Stimulated activated naive CD8-positive, alpha-beta T cell treated with anti-CD3 and anti-CD28 coated beads, Interleukin-15, Interleukin-2, amounts not matched to agents 100 U/mL and 50 U/mL, for 24 hours (primary cell): ENCODE measurements around the gene NKAIN1.

ENCODE experiments used
- ATAC-seq: fragments of 150-1000 bp; cut with Tn5 transposase; one replicate; pipeline ENCODE4 v1.10.0; 2021
- DNase-seq: peaks from one replicate; pipeline ENCODE4 v3.0.0; 2021

Gene NKAIN1

DNA sequence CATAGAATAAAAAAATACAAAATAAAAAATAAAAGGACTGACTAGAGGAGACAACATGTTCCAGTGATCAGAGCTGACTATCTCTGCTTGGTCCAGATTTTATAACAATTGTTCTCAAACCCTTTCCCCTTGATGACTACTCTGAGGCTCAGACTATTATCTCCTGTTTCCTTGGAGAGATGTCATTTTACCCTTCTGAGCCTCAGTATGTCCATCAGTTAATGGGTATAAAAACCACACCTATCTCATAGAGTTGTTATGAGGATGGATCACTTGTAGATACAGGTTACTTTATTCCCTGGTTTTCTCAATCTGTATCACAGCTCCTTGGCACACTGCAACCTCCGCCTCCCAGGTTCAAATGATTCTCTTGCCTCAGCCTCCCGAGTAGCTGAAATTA is 7.0 kb downstream of the NKAIN1 start:
- DNase-seq (no peak), ATAC-seq (no peak)

DNA sequence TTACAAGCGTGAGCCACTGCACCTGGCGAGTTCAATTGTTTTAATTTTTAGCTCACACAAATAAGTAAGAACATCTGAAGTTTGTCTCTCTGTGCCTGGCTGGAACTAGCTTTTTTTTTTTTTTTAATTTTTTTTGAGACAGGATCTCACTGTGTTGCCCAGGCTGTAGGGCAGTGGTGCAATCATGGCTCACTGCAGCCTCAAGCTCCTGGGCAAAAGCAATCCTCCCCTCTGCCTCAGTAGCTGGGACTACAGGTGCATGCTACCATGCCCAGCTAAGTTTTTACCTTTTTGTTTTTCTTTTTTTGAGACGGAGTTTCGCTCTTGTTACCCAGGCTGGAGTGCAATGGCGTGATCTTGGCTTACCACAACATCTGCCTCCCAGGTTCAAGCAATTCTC is 7.9 kb downstream of the NKAIN1 start:
- no peak for ATAC-seq
- DNase-seq, result no peak

DNA sequence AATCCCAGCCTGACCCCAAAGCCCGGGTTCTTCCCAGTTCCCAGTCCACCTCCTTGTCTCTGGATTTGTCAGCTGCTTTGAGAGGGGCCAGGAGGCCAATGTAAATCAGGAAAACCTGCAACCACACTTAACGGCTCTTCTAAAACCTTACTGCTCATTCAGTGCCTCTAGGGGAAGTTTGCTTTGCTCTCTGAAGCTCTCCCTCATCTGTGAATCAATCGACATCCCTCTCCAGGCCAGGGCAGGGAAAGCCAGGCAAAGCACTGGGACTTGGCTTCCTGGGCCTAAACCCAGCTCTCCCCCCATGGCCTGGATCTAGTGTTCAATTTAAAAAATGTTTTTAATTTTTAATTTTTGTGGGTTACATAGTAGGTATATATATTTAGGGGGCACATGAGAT is 9.3 kb downstream of the NKAIN1 start:
- no peak for ATAC-seq
- no peak for DNase-seq

DNA sequence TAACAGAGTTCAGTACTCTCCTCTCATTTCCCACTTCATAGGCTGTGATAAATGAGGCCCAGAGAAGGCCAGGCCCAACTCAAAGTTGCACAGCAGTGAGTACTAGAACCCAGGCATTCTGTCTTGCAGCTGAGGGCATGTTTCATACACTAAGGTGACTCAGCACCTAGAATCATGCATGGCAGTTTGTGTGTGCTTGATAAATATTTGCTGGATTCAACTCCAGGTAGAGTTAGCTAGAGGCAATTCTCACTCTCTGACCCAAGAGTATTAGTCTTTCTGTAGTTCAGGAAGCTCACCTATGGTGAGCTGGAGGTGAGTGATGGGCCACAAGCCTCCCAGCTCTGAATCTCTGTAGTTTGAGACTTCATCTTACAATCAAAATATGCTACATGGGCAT is 10.7 kb downstream of the NKAIN1 start:
- ATAC-seq (no peak), DNase-seq (no peak)

DNA sequence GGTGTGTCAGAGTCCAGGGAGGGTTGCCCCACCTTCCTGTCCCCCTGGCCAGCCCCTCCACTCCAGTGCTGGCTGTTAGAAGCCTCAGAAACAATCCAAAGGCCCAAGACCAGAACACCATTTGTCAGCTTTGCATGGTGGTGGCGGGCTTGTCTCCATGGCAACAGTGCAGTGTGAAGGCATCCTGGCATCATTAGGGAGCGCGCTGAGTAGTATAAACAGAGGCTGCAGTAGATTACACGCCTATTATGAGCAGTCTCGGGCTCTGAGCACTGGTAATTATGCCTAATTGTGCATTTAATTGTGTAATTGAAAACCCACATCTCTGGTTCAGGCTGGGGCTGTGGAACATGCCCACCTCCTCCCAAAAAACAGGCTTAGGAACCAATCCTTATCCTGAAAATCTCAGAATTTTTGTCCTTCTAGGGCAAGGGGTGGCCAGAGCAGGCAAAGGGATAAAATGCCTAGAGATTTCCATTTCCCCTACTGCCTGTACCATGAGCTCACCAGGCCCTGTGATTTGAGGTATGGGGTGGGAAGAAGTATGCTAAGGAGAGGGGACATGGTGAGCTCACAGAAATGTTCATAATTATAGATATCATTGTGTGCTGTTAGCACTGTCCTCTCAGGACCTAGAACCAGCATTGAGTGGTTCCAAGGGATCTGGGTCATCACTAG is 11.7 kb downstream of the NKAIN1 start:
- ATAC-seq (no peak), DNase-seq (no peak)

DNA sequence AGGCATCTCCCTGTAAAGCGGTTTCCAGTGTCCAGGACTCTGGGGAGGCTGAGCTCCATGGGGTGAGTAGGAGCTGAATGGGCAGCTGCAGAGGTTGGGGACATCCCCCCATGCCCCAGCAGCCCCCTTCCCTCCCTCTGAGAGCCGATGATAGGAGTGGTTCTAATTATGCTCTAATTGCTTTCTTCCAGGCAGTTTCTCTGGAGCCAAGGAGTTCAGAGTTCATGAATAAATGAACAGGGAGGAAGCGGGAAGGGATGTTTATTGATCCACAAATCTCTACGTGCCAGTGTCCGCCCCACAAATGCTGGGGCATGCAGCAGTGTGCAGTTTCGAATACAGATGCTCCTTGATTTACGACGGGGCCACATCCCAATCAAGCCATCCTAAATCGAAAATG is 15.6 kb downstream of the NKAIN1 start:
- DNase-seq (no peak), ATAC-seq (no peak)

DNA sequence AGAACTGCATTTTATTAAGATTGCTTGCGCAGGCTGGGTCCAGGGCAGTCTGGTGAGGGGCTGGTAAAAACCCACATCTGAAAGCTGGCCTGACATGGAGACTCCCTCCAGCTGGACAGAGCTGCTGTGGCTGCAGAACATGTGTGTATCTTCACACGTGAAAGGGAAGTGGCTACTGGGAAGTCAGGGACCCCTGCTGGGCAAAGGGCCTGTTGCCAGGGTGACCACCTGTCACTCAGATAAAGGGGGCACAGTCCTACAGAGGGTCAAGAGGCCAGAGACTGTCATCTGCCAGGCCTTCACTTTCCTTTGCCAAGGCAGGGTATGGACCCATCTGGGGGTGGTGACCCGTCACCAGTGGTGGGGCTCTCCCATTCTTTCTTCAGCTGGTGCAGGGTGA is 17.5 kb downstream of the NKAIN1 start:
- DNase-seq (no peak), ATAC-seq (no peak)

DNA sequence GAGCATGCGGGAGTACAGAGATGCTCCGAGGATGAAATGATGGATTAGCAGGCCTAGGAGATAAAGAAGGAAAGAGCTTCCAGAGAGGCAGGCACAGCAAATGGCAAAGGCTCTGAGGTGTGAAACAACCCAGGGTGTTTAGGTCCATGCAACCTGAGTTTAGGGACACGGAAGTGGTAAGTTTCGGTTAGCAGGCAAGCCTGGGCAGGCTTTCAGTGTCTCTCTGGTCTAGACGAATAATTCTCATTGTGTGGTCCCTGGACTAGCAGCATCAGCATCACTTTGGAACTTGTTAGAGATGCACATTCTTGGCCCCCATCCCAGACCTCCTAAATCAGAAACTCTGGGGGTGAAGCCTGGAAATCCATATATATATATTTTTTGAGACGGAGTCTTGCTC is 18.6 kb downstream of the NKAIN1 start:
- DNase-seq (no peak), ATAC-seq (no peak)

DNA sequence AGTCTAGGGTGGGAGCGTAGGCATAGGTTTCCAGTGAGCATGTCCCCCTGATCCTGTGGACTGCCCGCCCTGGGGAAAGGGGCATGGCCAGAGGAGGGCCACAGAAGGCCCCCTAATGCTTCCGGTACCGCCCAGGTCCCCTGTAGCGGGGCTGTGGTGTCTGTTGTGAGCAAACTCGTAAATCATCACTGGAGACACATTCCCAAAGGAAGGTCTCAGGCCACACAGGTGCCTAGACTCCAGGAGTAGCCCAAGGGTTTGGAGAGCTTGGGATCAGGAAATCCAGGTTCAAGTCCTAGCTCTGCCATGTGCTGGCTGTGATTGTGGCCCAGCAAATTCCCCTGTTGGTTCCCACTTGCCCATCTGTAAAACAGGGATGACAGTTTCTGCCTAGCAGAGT is 20.2 kb downstream of the NKAIN1 start:
- DNase-seq (no peak), ATAC-seq (no peak)

DNA sequence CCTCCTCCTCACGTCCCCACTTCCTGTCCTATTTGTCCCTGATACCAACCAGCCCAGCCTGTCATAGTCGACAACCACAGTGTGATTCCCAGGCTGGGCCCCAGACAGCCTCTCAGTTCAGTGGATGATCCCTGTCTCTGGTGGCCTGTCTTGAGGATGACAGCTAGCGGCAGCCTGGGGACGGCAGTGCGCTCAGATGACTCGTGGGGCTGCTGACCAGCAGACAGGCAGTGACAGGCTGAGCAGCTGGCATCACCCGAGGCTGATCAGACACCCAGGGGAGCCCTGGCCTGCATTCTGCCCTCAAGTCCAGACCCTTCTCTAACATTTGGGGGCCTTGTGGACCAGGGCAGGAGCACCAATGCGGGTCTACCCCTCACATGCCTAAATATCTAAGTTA is 21.0 kb downstream of the NKAIN1 start:
- DNase-seq (no peak), ATAC-seq (no peak)

DNA sequence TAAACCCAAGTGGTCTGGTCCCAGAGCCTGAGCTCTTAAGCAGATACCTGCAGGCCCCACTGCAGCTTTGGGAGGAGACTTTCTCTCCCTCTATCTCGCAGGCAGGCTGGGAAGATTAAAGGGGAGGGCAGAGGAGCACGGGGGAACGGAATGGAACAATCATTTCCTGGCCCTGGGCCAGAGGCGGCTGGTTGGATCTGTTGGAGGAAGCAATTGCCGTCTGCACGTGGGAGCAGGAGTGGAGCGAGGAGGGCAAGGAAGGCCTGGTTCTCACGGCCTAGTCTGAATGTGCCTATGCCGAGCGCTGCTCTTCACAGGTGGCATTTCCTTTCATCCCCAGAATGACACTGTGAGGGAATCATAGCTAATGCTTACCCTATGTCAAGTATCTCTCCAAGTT is 23.7 kb downstream of the NKAIN1 start:
- ATAC-seq (no peak), DNase-seq (no peak)

DNA sequence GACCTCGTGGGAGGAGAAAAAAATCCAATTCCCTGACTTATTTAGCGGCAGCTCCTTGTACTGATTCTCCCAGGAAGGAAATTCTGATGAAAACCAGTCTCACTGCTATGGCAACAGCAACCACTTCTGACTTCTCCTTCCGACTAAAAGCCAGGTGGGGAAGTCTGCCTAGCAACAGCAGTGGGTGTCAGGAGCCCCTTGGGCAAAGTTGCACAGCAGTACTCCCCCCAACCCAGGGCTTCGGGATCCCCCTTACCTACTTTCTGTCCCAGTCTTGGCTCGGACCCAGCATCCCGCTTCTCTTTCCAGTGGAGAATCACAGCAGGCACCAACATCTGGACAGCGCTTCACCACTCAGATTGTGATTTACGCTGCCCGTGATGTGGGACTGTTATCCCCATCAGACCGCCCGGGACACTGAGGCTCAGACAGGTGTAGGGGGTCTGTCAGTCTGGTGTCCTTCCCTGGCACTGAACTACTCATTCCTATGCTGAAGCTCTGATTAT is 24.6 kb downstream of the NKAIN1 start:
- DNase-seq, result no peak

DNA sequence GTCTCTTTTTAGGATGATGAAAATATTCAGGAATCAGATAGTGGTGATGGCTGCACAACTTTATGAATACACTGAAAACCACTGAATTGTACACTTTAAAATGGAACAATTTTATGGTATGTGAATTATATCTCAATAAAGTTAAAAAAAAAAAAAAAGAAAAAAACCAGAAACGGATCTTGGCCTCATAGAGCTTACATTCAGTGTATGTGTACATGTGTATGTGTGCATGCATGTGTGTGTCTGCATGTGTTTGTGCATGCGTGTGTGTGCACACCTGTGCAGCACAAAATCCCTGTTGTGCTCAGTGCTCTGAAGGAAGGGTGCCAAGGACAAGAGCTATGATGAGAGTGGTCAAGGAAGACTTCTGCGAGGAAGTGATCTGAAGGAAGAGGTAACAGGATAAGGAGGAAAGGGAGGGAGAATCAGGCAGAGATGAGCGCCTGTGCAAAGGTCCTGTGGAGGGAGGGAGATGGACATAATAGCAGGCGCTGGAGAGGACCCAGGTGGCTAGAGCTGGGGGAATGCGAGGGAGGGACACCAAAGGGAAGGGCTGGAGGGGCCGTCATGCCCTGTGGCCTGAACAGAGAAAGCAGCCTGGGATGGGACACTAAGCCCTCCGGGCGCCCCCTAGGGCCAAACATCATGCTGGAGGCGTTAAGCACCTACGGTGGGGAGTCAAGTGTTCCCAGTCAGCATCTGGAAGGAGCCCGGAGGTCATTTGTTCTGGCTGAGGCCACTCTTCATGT is 25.2 kb downstream of the NKAIN1 start:
- ATAC-seq (no peak), DNase-seq (no peak)

More for the DNA sequence above, 24.6 kb downstream of the NKAIN1 start:
- ATAC-seq, result no peak

DNA sequence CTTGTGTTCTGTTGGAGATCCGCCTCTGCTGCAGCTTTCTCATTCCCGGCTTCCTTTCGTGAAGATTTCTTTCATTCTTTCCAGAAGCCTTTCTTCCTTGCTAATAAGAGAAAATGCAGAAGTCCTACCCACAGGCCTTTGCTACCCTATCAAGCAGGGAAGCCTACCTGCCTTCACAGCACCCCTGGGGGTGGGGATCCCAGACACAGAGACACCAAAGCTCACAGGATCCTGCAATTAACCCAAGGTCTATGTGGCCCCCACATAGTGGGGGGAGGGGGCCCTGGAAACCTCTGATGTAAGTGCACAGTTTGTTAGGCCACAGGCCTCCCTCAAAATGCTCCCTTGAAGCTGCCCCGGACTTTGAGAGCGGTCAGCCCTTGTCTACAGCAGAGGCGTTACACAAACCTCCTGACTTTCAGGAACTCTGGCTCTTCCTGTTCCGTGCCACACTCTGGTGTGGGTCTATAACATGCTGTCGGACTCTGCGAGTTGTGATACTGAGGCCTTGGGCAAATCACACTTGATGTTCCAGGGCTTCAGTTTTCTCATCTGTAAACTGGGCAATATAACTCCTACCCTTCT is 31.2 kb downstream of the NKAIN1 start:
- DNase-seq (no peak), ATAC-seq (no peak)

DNA sequence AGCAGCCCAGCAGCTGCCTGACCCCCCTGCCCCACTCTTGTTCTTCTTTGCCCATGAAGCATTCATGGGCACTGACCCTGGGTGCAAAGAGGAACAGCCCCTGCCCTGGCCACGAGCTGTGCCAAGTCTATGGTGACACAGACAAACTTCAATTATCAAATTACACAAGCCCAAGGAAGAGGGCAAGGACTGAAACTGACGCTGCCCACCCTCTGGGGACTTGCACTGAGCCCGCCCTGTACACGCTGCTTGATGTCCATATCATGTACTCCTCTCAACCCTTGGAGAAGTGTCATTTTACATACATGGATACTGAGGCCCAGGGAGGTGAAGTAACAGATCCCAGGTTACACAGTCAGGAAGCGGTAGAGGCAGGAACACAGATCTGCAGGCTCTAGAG is 32.1 kb downstream of the NKAIN1 start:
- ATAC-seq (no peak), DNase-seq (no peak)

DNA sequence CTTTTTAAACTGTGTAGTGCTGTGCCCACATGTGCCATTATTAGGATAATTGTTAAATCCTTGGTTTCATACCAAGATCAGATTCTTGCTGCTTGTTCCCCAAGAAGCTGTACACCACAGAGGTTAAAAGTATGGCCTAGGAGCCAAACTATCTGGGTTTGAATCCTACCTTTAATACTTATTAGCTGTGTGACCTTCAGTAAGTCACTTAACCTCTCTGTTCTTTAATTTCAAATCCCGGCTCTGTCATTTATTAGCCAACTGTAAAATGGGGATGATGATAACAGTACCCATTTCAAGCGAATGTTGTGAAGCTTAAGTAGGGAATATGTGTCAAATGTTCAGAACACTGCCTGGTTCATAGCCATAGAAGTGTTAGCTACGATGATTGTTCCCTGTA is 32.6 kb downstream of the NKAIN1 start:
- no peak for DNase-seq
- ATAC-seq, result no peak

DNA sequence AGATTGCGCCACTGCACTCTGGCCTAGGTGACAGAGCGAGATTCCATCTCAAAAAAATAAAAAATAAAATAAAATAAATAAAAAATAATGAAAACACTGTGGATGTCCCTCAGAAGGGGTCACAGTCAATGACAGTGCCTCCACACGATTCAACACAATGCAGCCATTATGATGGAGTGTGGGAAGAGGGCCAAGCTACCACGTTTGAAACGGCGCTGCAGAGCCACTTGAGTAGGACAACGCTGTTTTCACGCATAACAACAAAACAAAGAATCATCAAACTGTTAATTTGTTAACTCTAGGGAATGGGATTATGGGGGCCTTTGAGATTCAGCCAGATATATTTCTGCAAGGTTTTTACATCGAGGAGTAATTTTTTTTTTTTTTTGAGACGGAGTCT is 36.5 kb downstream of the NKAIN1 start:
- no peak for DNase-seq
- ATAC-seq, result no peak

DNA sequence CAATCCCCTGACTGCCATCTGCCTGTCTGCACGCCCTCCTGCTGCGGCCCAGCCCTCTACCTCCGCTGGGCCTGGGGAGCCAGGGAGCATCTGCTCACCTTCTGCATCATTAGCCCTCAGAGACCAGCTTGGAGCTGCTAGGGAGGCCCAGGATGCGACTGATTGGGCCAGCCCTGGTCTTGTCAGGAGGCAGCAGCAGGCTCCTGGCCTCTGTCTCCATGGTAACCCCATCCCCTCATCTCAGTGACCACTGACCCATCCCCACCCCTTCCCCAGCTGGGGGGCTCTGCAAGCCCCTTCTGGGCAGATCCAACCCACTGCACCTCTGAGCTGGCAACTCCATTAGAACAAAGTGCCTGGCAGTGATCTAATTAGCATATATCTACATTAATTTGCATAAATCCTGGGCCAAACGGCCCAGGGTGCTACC is 37.7 kb downstream of the NKAIN1 start:
- ATAC-seq (no peak), DNase-seq (no peak)

DNA sequence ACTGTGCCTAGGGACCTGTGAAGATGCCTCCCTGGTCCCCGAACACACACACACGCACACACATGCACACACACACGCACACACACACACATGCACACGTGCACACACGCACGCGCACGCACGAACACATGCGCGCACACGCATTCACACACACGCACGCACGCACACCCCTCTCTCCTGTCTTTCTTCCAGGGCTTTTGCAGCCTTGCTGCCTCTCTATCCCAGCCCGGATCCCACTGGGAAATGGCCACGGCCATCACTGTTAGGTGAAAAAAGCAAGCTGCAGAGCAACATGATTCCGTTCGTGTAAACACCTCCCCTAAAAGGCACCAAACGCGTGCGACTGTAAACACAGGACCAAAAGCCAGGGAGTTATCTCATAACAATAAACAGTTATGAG is 39.7 kb downstream of the NKAIN1 start:
- no peak for DNase-seq
- no peak for ATAC-seq

DNA sequence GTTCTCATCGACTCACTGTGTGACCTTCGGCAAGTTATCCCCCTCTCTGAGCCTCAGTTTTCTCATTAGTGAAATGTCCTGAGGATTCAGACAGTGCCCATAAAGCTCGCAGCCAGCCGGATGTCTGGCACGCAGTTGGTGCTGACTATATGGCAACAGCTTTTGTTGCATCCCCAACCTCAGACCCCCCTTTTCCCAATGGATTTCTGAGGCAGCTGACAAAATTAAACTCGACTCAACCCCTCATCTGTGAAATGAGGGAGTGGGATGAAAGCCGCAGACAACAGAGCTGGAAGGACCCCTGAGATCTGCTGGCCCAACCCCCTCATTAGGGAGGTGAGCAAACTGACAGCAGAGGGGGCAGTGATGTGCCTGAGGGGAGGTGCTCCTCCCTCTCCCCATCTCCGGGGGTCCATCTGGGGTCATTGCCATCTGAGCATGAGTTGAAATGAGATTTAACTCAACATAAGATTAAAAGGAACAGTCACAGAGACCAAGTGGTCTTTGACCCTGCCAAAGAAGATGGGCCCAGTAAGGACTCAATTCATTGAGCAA is 40.4 kb downstream of the NKAIN1 start:
- ATAC-seq, result no peak
- no peak for DNase-seq

DNA sequence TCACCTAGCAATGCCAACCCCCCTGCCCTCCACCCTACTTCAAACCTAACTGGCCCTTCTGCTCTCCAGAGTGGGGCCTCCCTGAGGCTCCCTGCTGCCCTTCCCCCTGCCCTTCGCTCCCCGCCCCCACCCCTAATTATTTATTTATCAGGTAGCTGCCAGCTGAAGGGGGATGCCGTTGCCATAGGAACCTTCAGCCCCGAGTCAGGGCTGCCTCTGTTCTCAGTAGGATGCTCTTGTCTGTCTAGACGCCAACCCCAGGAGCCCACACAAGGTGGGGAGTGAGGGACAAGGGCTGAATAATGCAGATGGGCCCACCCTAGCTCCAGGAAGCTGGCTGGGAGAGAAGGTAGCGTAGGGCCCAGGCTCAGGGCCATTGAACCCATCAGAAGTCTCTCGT is 41.1 kb downstream of the NKAIN1 start:
- no peak for ATAC-seq

DNA sequence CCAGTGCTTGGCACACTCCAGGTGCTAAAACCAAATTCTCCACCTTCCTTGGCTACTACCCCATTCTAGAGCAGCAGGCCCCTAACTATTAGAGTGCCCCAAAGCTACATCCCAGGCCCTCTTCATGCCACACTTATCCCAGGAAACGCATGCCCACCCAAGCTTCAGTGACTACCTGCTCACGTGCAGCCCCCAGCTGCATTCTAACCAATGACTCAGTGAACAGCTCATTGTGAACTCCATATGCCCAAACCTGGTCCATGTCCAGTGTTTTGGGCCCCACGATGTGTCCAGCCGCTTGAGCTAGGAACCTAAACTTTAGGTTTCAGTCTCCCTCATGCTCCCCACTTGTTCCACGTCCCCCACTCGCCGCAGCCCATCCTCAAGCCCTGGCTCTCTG is 41.5 kb downstream of the NKAIN1 start:
- no peak for DNase-seq
- ATAC-seq, result no peak

More for the DNA sequence above, 41.1 kb downstream of the NKAIN1 start:
- DNase-seq, result no peak

DNA sequence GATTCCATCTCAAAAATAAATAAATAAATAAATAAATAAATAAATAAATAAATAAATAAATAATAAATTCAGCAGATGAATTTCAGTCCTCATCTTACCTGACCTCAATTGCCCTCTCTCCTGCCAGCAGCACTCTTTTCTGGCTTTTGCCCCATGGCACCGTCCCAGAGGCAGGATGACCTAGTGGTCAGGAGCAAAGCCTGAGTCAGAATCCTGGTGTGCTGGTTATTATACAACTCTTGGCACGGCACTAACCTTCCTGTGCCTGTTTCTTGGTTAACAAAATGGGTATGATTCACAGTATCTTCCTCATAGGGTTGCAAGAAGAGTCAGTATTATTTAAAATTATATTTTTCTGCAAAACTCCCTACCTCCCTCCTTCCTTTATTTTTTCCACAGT is 43.0 kb downstream of the NKAIN1 start:
- DNase-seq (no peak), ATAC-seq (no peak)
